ENCODE data around the gene EAF1. TPM values are rescaled to one million over a fixed set of nuclear protein-coding genes. Genes with fewer than 3 reads are reported as not detected.
"Not testable (repeated sequence)": the region's sequence is repeated elsewhere in the genome, so short reads cannot be mapped to it uniquely, and the experiment has no call there.

EAF1 gene
- total RNA-seq, 2 experiments from 2014 or later, result 23.1 to 23.9 TPM

- POLR2A ChIA-PET, result no interaction called here
- CTCF ChIA-PET, result interaction anchor here (1.5 to 1.9 kb wide), 3 partner anchors 135 to 201 kb away, joined by 4 to 7 read pairs (median 4); no protein-coding TSS in a partner anchor
Measured at GRCh38 chr3:15403495-15403894, 23.9 kb upstream of the EAF1 start.

DNA sequence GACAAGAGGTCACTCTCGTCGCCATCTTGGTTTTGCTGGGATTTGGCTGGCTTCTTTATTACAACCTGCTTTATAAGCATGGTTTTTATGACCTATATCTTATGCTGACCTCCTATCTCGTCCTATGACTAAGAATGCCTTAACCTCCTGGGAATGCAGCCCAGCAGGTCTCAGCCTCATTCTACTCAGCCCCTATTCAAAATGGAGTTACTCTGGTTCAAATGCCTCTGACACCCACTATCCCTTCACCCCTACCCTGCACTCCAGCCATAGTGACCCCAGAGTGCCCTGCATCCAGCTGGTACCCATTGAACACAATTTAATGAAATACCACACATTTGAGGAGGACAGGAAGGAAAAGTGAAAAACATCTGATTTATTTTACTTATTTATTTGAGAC lies 23.4 kb upstream of the EAF1 start:
- ChIA-PET POLR2A (interaction anchor here (0.6 kb wide), 1 partner anchor 27 kb away, joined by 3 read pairs; no protein-coding TSS in a partner anchor), CTCF (interaction anchor here (0.6 to 2.2 kb wide), 5 partner anchors 22 to 204 kb away, joined by 3 to 8 read pairs (median 4); no protein-coding TSS in a partner anchor)

GRCh38 chr3:15404767-15405166 lies 22.6 kb upstream of the EAF1 start:
- CTCF ChIA-PET, result interaction anchor here (0.9 to 2.2 kb wide), 14 partner anchors 21 to 286 kb away, joined by 3 to 13 read pairs (median 4); no protein-coding TSS in a partner anchor
- POLR2A ChIA-PET, result interaction anchor here (1.0 kb wide), 1 partner anchor 199 kb away, joined by 3 read pairs; the partner anchor contains the start of gene CAPN7

DNA sequence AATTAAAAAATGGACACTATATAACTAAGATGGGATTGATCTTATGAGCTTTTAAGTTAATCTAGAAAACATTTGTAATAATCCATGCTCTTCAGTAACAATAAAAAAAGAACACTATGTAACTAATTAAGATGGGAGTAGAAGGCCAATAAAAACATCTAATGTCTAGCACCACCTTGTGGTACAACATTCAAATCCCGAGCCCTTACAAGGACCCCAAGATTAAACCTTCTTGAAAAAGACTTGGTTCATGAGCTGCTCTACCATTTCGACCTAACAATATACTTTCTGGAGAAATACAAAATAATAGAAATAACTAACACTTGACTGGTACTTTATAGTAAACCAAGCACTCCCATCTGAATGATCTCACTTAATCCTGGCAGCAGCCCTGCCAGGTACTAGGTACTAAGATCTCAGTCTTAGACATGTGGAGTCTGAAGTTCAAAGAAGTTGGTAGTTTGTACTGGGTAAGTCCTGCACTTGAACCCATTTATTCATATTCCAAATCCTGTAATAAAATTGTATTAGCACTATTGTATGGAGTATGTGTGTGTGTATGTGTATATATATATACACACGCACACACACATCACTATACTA lies 21.8 kb upstream of the EAF1 start:
- POLR2A ChIA-PET, result interaction anchor here (1.0 kb wide), 1 partner anchor 200 kb away, joined by 3 read pairs; the partner anchor contains the start of gene CAPN7
- CTCF ChIA-PET, result interaction anchor here (0.9 to 2.2 kb wide), 14 partner anchors 20 to 286 kb away, joined by 3 to 13 read pairs (median 4); no protein-coding TSS in a partner anchor

DNA sequence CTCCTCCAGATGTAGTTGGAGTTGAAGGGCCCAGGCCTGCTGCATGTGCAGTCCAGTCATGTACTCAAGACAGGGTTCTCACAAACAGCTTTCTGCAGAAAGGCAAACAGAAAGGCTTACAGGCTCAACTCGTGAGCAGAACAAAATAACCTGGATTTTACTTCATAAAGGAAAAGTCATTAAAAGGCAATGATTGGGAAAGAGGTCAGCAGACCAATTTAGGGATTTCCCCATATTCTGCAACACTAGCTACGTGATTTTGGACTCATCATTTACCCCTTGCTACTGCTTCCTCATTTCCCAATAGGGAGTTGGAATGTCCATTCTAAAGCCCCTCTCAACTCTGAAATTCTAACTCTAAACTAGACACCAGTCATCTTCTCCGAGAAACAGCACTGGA lies 18.2 kb upstream of the EAF1 start:
- ChIA-PET CTCF (no interaction called here), POLR2A (no interaction called here)

DNA sequence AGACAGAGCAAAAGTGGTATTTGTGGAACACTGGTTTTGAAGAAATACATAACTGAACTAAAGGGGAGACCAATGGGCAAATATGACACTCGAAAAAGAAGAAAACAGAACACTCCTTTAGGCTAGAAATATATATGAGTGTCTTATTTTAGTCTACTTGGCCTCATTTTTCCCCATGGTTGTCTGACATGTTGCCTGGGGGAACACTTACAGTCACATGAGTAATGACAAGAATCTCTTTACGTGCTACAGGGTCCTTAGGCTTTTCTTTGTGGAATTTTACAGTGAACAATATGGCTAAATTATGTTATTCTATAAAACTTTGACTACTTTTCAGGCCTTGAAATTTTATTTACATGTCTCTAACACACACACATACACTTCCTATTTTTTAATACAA lies 17.6 kb upstream of the EAF1 start:
- POLR2A ChIA-PET, result no interaction called here
- CTCF ChIA-PET, result no interaction called here

DNA sequence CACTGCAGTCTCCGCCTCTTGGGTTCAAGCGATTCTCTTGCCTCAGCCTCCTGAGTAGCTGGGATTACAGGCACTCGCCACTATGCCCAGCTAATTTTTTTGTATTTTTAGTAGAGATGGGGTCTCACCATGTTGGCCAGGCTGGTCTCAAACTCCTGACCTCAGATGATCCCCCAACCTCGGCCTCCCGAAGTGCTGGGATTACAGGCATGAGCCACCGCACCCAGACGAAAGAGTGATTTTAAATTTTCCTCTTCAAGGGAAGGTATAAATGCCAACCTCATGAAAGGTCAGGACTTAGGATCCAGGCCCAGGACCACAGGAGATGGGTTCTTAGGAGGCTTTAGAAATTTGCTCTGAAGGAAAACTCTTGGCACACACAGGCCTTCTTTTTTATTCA lies 16.4 kb upstream of the EAF1 start:
- CTCF ChIA-PET, POLR2A ChIA-PET: not testable (repeated sequence)

DNA sequence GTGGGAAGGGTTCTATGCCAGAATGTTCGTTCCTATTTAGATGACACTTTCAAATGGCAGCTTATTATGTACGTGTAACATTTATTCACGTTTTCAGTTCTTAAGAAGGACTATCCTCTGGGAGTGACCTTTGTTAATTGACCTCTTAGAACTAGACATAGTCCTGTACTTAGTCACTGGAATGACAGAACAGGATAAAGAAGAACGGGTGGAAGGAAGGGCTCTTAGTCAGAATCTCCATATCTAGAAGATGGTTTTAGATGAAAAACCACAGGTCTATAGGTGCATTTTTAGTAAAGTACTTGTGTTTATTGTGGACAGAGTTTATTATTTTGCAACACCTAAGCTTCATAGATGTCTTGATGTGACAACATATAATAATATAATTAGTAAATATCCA lies 6.5 kb upstream of the EAF1 start:
- CTCF ChIA-PET, result no interaction called here

DNA sequence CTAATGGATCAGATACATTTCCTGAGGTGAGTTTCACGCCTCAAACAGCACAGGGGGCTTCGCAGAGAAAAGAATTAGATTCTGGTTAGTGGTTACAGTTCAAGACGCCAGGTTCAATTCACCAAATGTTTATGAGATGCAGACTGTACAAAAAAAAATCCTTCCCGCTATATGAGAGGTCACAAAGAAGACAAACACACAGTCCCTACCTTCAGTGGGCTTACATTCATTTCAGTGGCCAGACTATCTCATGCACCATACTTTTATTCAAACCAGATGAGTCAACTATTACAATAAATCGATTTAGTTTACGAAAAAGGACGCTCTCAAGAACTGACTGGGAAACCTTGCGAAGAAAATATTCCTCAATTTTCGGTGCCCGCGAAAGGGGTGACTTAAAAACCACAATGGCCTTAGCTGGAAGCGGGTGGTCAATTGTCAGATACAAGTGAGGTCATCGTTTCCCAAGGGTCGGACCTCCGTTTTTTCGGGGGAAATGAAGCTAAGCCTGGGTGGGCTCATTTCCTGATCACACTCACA lies 749 bp upstream of the EAF1 start:
- CTCF ChIA-PET, result interaction anchor here (1.5 kb wide), 1 partner anchor 22 kb away, joined by 4 read pairs; no protein-coding TSS in a partner anchor
- POLR2A ChIA-PET, result no interaction called here

More for the DNA sequence above, 6.5 kb upstream of the EAF1 start:
- POLR2A ChIA-PET, result no interaction called here

DNA sequence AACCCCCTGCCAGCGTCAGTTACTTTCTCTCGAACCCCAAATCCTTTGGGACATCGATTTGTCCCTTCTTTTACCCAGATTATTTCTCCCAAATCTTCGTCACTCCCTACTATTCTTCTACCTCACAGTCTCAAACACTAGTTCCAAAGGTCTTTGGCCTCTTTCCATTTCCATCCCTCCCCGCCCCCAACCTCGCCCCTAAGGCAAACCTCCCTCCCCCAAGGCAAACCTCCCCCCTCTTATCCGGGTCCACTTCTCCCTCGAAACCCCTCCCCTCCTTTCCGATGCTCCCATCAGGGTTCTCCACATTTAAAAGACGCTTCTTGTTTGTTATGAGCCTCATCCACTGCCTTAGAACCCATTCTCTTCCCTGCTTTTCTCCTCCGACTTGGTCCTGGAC lies 583 bp downstream of the EAF1 start:
- POLR2A ChIA-PET, result no interaction called here
- CTCF ChIA-PET, result no interaction called here

DNA sequence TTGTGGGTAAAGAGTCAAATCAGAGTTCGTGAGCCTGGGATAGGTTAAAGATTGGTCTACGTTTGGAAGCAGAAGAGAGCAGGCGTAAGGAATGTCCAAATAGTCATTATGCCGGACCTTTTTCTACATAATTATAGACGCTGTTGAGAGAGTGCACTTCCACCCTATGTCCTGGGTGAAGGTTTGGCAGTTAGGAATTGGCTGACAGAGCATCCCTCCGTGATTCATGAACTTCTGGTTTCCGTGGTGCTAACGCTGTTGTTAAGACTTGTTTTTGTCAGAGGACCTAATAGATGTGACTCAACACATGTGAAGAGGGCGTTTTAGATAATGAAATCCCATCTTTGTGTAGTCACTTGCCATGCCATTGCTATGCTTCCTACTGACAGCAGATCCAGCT lies 1.1 kb downstream of the EAF1 start:
- POLR2A ChIA-PET, result interaction anchor here (0.7 kb wide), 1 partner anchor 72 kb away, joined by 7 read pairs; no protein-coding TSS in a partner anchor
- CTCF ChIA-PET, result no interaction called here

DNA sequence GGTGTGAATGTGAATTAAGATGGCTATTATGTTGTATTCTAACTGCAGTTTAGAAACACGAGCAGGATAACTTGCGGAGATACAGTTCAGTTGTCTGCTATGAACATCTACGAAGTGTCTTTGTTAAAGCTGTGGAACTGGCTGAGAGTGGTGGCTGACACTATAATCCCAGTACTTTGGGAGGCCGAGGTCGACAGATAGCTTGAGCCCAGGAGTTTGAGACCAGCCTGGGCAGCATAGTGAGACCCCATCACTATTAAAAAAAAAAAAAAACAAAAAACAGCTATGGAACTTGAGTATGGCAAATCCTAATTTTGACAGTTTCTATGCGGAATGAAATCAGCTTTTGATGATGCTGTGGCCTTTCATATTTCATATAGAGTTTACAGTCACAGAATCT lies 1.7 kb downstream of the EAF1 start:
- POLR2A ChIA-PET, result interaction anchor here (0.5 to 0.7 kb wide), 2 partner anchors 72 to 234 kb away, joined by 7 to 8 read pairs; no protein-coding TSS in a partner anchor
- CTCF ChIA-PET, result no interaction called here

GRCh38 chr3:15430624-15431023 lies 3.2 kb downstream of the EAF1 start:
- CTCF ChIA-PET, result interaction anchor here (0.6 kb wide), 2 partner anchors 38 to 83 kb away, joined by 3 read pairs; no protein-coding TSS in a partner anchor
- POLR2A ChIA-PET, result interaction anchor here (0.6 kb wide), 1 partner anchor 27 kb away, joined by 3 read pairs; no protein-coding TSS in a partner anchor

DNA sequence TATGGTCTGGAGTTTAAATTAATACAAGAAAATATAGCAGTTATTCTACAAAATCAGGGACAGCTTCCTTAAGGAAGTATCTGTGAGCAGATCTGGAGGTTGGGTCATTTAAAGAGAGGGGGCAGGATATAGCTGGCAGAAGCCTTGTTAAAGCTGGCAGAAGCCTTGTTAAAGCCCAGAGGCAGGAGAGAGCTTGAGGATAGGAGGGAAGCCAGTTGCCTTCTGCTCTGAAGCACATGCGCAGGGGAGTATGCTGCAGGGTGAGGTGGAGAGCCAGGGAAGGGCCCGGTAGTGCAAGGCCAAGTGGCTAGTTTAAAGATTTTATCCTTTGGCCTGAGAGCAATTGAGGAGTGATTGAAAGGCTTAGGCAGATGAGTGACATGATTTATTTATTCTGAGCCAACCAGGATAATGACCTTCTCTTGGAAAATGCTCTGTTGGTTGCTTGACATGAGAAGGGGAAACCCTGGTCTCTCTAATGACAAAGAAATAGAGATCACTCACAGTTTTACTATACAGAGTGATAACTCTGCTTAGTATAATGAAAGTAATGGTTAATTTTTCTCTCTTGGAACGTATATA lies 3.9 kb downstream of the EAF1 start:
- POLR2A ChIA-PET, result interaction anchor here (0.6 kb wide), 1 partner anchor 27 kb away, joined by 3 read pairs; no protein-coding TSS in a partner anchor
- CTCF ChIA-PET, result interaction anchor here (0.5 kb wide), 1 partner anchor 12 kb away, joined by 3 read pairs; no protein-coding TSS in a partner anchor

- CTCF ChIA-PET, result interaction anchor here (1.2 kb wide), 1 partner anchor 28 kb away, joined by 3 read pairs; no protein-coding TSS in a partner anchor
- POLR2A ChIA-PET, result no interaction called here
Measured at GRCh38 chr3:15433531-15433930, 6.1 kb downstream of the EAF1 start.

DNA sequence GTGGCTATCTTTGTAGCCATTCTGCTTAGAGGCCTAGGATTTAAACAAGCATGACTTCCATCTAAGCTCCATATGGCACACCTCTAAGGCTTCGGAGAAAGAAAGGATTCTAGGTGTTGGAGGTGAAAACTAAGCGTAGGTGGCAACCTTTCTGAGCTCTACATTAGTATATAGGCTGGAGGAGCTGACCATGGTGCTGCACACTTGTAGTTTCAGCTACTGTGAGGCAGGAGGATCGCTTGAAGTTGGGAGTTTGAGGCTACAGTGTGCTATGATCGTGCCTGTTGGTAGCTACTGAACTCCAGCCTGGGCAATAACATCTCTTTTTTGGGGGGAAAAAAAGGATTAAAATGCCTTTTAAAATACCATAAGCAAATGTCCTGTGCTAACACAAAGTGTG lies 7.4 kb downstream of the EAF1 start:
- ChIA-PET CTCF (interaction anchor here (1.2 to 1.3 kb wide), 2 partner anchors 15 to 29 kb away, joined by 3 to 5 read pairs; no protein-coding TSS in a partner anchor), POLR2A (no interaction called here)

DNA sequence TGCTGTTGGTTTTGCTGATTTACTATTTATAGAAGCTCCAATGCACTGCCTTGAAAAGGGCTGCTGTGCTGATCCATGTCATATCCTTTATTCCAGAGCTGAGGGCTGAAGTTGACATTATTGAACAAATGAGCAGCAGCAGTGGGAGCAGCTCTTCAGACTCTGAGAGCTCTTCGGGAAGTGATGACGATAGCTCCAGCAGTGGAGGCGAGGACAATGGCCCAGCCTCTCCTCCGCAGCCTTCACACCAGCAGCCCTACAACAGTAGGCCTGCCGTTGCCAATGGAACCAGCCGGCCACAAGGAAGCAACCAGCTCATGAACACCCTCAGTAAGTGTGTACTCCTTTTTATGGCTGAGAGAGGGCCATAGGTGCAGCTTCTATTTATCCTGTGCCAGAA lies 8.8 kb downstream of the EAF1 start:
- POLR2A ChIA-PET, result interaction anchor here (1.0 kb wide), 1 partner anchor 11 kb away, joined by 3 read pairs; no protein-coding TSS in a partner anchor
- CTCF ChIA-PET, result no interaction called here

GRCh38 chr3:15438983-15439382 lies 11.6 kb downstream of the EAF1 start:
- ChIA-PET POLR2A (no interaction called here), CTCF (no interaction called here)

GRCh38 chr3:15439476-15439875 lies 12.1 kb downstream of the EAF1 start:
- CTCF ChIA-PET, result no interaction called here
- POLR2A ChIA-PET, result no interaction called here

DNA sequence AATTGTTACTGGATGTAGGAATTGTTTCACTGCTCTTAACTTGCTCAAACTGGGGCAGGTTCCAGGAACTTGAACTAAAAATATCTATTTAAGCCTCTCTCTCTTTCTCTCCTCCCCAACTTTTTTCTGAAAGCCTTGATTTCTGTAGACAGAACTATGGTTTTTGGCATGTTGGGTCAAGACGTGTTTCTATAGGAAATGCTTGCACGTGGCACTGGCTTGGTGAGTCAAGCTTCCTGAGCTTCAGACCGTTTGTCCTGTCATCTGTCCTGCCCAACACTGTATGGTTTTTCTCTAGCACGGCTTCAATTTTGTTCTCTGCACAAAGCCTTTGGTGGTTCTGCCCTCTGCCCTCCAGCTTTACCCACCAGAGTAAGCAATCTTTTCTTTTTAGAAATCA lies 13.5 kb downstream of the EAF1 start:
- ChIA-PET CTCF (no interaction called here), POLR2A (no interaction called here)

Measured in activated CD8-positive, alpha-beta memory T cell treated with anti-CD3 and anti-CD28 coated beads for 36 hours (primary cell).